ENCODE results near the gene PRICKLE4.

- TF ChIP-seq ZNF17 (CRISPR knock-in tag; IDR thresholded peaks at IDR 0.05) (no peak), YY1 (IDR thresholded peaks at IDR 0.05; ENCODE audit: insufficient read depth, insufficient replicate concordance, low read depth, low read length) (no peak), MZF1 (CRISPR knock-in tag; IDR thresholded peaks at IDR 0.05; ENCODE audit: borderline replicate concordance) (no peak), MXI1 (IDR thresholded peaks at IDR 0.05; ENCODE audit: borderline replicate concordance, low read depth, low read length) (no peak), CHD4 (IDR thresholded peaks at IDR 0.05; ENCODE audit: borderline replicate concordance, low read length) (no peak)
Observed at GRCh38 chr6:41780551-41781365, at the start of gene PRICKLE4.

Data from HepG2 (cell line).